Tongue (tissue), 3 donors: ENCODE measurements around the gene PTF1A. TPM values are rescaled to one million over a fixed set of nuclear protein-coding genes. Genes with fewer than 3 reads are reported as not detected.
"Not testable (repeated sequence)": the region's sequence is repeated elsewhere in the genome, so short reads cannot be mapped to it uniquely, and the experiment has no call there.

Source experiments
- DNase-seq: peaks from one replicate; pipeline ENCODE4 v3.0.0-alpha.2; 2015
- small RNA-seq: library from RNA; depleted of rRNA; stranded (forward); fragments of <200 nt; gene quantifications from one replicate; pipeline ENCODE3, GENCODE V24; 2014; ENCODE audit warnings: low replicate concordance
- total RNA-seq: library from RNA; depleted of rRNA; stranded (reverse); fragments of >200 nt; gene quantifications from one replicate; pipeline ENCODE4 v1.2.3, GENCODE V29; 2014

Gene PTF1A
- total RNA-seq, 1 donor from 2014 or later: not detected

- DNase-seq: no peak
Measured at GRCh38 chr10:23203369-23204325, 11.5 kb downstream of the PTF1A start.

GRCh38 chr10:23204773-23205172 lies 12.7 kb downstream of the PTF1A start:
- DNase-seq: no peak

- no peak for DNase-seq
Measured at GRCh38 chr10:23205972-23206642, 14.0 kb downstream of the PTF1A start.

DNA sequence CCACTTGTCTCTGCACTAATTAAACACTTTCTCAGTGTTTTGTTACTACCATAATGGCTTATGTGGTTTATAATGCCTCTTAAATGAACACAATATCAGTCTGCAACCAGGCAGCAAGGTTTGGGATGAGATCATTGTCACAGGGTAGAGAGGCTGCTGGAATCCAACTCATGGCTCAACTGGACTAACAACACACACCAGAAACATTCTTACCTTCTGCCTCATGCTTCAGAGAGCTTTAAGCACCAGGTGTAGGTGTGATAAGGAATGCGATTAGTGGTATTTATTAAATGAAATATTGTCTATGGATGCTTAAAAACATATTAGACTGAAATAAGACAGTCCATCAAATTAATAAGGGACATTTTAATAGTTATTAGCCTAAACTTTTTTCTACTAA lies 25.4 kb downstream of the PTF1A start:
- DNase-seq: no peak

GRCh38 chr10:23230582-23230981 lies 38.5 kb downstream of the PTF1A start:
- DNase-seq: no peak

DNA sequence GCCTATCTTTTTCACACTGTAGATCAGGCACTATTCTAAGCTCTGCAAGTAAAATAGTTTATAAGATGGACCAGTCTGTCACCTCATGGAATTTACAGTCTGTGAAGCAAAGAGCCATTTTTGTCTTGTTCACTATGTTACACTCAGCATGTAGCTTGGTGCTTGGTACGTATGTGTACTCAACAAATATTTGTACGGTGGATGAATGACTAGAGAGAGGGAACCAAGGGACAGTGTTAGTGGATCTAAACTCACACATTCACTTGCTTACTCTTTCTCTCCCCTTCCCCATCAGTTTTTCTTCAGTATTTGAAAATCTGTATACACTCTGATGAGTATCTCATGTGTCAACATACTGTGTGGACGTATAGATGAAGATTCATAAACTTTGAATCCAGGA lies 45.9 kb downstream of the PTF1A start:
- DNase-seq: no peak

DNA sequence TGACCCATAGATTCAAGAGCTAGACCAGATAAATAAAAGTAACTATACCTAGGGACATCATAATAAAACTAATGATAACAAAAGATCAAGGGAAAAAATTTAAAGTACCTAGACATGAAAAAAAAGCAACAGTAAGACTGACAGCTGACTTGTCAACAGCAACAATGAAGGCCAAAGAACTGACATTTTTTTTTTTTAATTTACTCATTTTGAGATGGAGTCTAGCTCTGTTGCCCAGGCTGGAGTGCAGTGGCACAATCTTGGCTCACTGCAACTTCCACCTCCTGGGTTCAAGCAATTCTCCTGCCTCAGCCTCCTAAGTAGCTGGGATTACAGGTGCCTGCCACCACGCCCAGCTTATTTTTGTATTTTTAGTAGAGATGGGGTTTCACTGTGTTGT lies 49.7 kb downstream of the PTF1A start:
- DNase-seq: not testable (repeated sequence)

Small RNA genes within 50 kb of the gene (small RNA-seq; reads per million reads assigned to genes)
- gene RF00561: not detected

Other genes starting within 250 kb of the PTF1A start
- gene MSRB2, start 96.7 kb upstream of the PTF1A start, total RNA-seq: 20.4 TPM
- 0.82 TPM for gene C10orf67, start 152.5 kb downstream of the PTF1A start, total RNA-seq
- gene OTUD1, start 246.8 kb downstream of the PTF1A start, total RNA-seq: 24.1 TPM